ENCODE measurements around the gene JOSD2.

GRCh38 chr19:50485284-50485955 lies 25.6 kb downstream of the JOSD2 start:
- TF ChIP-seq CTCF (IDR thresholded peaks at IDR 0.05), result no peak
- no peak for TF ChIP-seq POLR2A (IDR thresholded peaks at IDR 0.05)
